OCI-LY7 (cell line): ENCODE measurements around the gene TNS3. TPM values are rescaled to one million over a fixed set of nuclear protein-coding genes. Genes with fewer than 3 reads are reported as not detected.

Experiments
- BruUV-seq: library from RNA; stranded (reverse); fragments of 400-500 nt; replicated peaks from 2 replicates; lab custom pipeline; 2021; lab: Mats Ljungman, UMichigan
- CTCF ChIA-PET: fragments of 300-600 bp; sonication (Branson Sonifier 250); formaldehyde crosslinking; loops from one replicate; lab custom pipeline; 2022; ENCODE audit warnings: antibody characterized with exemption; ENCODE audit not compliant: unreplicated experiment; lab: Charles Lee
- POLR2A ChIA-PET: fragments of 300-600 bp; sonication (Branson Sonifier 250); formaldehyde crosslinking; loops from one replicate; lab custom pipeline; 2022; ENCODE audit warnings: antibody characterized with exemption; lab: Charles Lee
- DNase-seq: peaks from one replicate; pipeline ENCODE4 v3.0.0-alpha.2; 2015; ENCODE audit warnings: low spot score
- H2AFZ ChIP-seq: fragments of 200-600 bp; sonication (generic), shearing (Covaris generic); 2 replicates; pipeline ENCODE4 v1.6.1; 2014; ENCODE audit warnings: mild to moderate bottlenecking, antibody characterized with exemption, low read length, moderate library complexity
- H3K27ac ChIP-seq: fragments of 200-600 bp; sonication (generic); 2 replicates; pipeline ENCODE4 v1.5.1; 2014; ENCODE audit warnings: mixed run types, low read depth, mild to moderate bottlenecking, moderate library complexity, low read length, inconsistent platforms; ENCODE audit not compliant: poor library complexity, severe bottlenecking
- H3K36me3 ChIP-seq: fragments of 200-600 bp; sonication (generic); 2 replicates; pipeline ENCODE4 v1.6.1; 2014; ENCODE audit warnings: mild to moderate bottlenecking, antibody characterized with exemption, low read length, moderate library complexity, mixed read lengths; ENCODE audit not compliant: insufficient read depth
- H3K4me1 ChIP-seq: fragments of 200-600 bp; sonication (generic); 2 replicates; pipeline ENCODE4 v1.5.1; 2014; ENCODE audit warnings: mild to moderate bottlenecking, low read length; ENCODE audit not compliant: insufficient read depth, poor library complexity, severe bottlenecking
- H3K4me2 ChIP-seq: fragments of 200-600 bp; sonication (generic); 2 replicates; pipeline ENCODE4 v1.6.1; 2014; ENCODE audit warnings: mild to moderate bottlenecking, low read length
- H3K4me3 ChIP-seq: fragments of 200-600 bp; sonication (generic); 2 replicates; pipeline ENCODE4 v1.5.1; 2014; ENCODE audit warnings: mild to moderate bottlenecking, low read depth, low read length; ENCODE audit not compliant: poor library complexity, severe bottlenecking
- H3K79me2 ChIP-seq: fragments of 200-600 bp; sonication (generic); 2 replicates; pipeline ENCODE4 v1.6.1; 2016; ENCODE audit warnings: low read depth, mild to moderate bottlenecking, low read length, moderate library complexity, mixed read lengths; ENCODE audit not compliant: insufficient read depth
- H3K9me2 ChIP-seq: fragments of 200-600 bp; sonication (generic); 2 replicates; pipeline ENCODE4 v1.6.1; 2016; ENCODE audit warnings: mild to moderate bottlenecking, low read length, mixed read lengths; ENCODE audit not compliant: insufficient read depth
- H3K9me3 ChIP-seq: fragments of 200-600 bp; sonication (generic); 2 replicates; pipeline ENCODE4 v1.6.1; 2014; ENCODE audit warnings: mild to moderate bottlenecking, mixed run types, low read length, mixed read lengths
- H4K20me1 ChIP-seq: fragments of 200-600 bp; sonication (generic); 2 replicates; pipeline ENCODE4 v1.6.1; 2014; ENCODE audit warnings: mild to moderate bottlenecking, antibody characterized with exemption, low read length, moderate library complexity, mixed read lengths; ENCODE audit not compliant: insufficient read depth
- CTCF ChIP-seq: fragments of 200-600 bp; sonication (generic); conservative IDR thresholded peaks from 2 replicates; pipeline ENCODE4 v1.5.1; 2014; ENCODE audit warnings: mild to moderate bottlenecking, antibody characterized with exemption, low read length, moderate library complexity, mixed read lengths
- EZH2phosphoT487 ChIP-seq: fragments of 200-600 bp; sonication (generic); IDR thresholded peaks from 2 replicates; pipeline ENCODE4 v1.6.1; 2018; ENCODE audit warnings: low read depth, borderline replicate concordance, mild to moderate bottlenecking, mixed run types, antibody characterized with exemption, low read length, moderate library complexity, mixed read lengths
- intact Hi-C: fragments of 100-400 bp; cut with micrococcal nuclease; formaldehyde crosslinking; loops from one replicate; pipeline ENCODE4 v1.10.0; 2022; ENCODE audit not compliant: unreplicated experiment
- total RNA-seq, 2 experiments: library from RNA; depleted of rRNA in 1 of 2; stranded (reverse); fragments of >200 nt in 1 of 2; shearing (Covaris generic) in 1 of 2; gene quantifications; 2 replicates each; pipeline ENCODE4 v1.2.3, GENCODE V29; 2014 to 2022

The TNS3 gene
- total RNA-seq, 2 experiments from 2014 or later, result 9.5 to 42.1 TPM

GRCh38 chr7:47394216-47394615, 187.7 kb downstream of the TNS3 start:
- BruUV-seq, result no TSS peak
- Histone ChIP-seq H3K27ac (no peak overlapping the region), H4K20me1 (no peaks in the 10 kb centered on the region), H2AFZ (no peak overlapping the region), H3K9me3 (no peaks in the 10 kb centered on the region), H3K9me2 (no peaks in the 10 kb centered on the region), H3K36me3 (no peaks in the 10 kb centered on the region), H3K4me1 (peaks cover 8% of the 10 kb centered on the region), H3K4me2 (no peak overlapping the region), H3K79me2 (no peaks in the 10 kb centered on the region), H3K4me3 (no peak overlapping the region)
- DNase-seq, result no peak
- ChIA-PET CTCF (no interaction called here), POLR2A (no interaction called here)
- TF ChIP-seq CTCF, result no peak
- no peak for TF ChIP-seq EZH2phosphoT487
- intact Hi-C loops, result no loop called here

- no peak overlapping the region for H3K4me3 ChIP-seq
- peaks cover 8% of the 10 kb centered on the region for H3K4me1 ChIP-seq
- no peak for TF ChIP-seq CTCF
- TF ChIP-seq EZH2phosphoT487, result no peak
- no peaks in the 10 kb centered on the region for H3K9me2 ChIP-seq
- intact Hi-C loops, result no loop called here
- H3K4me2 ChIP-seq, result no peak overlapping the region
- no peaks in the 10 kb centered on the region for H4K20me1 ChIP-seq
- CTCF ChIA-PET, result no interaction called here
- POLR2A ChIA-PET, result interaction anchor here (0.7 kb wide), 1 partner anchor 124 kb away, joined by 4 read pairs; no protein-coding TSS in a partner anchor
- H2AFZ ChIP-seq, result no peak overlapping the region
- H3K36me3 ChIP-seq, result no peaks in the 10 kb centered on the region
- H3K27ac ChIP-seq, result no peak overlapping the region
- H3K79me2 ChIP-seq, result no peaks in the 10 kb centered on the region
- no peak for DNase-seq
- BruUV-seq, result no TSS peak
- H3K9me3 ChIP-seq, result no peaks in the 10 kb centered on the region
Observed at GRCh38 chr7:47393406-47393805, 188.5 kb downstream of the TNS3 start.

GRCh38 chr7:47392241-47392759, 189.6 kb downstream of the TNS3 start:
- H3K9me2 ChIP-seq, result no peaks in the 10 kb centered on the region
- no peaks in the 10 kb centered on the region for H3K9me3 ChIP-seq
- no peak overlapping the region for H3K27ac ChIP-seq
- no peak for TF ChIP-seq EZH2phosphoT487
- no peak for TF ChIP-seq CTCF
- no peaks in the 10 kb centered on the region for H3K36me3 ChIP-seq
- no TSS peak for BruUV-seq
- ChIA-PET POLR2A (no interaction called here), CTCF (no interaction called here)
- DNase-seq, result no peak
- H4K20me1 ChIP-seq, result no peaks in the 10 kb centered on the region
- H3K4me1 ChIP-seq, result peaks cover 8% of the 10 kb centered on the region
- no peak overlapping the region for H3K4me3 ChIP-seq
- no peaks in the 10 kb centered on the region for H3K79me2 ChIP-seq
- H3K4me2 ChIP-seq, result no peak overlapping the region
- H2AFZ ChIP-seq, result no peak overlapping the region
- intact Hi-C loops, result no loop called here
